GM12874 (cell line): ENCODE data around the gene LMO7.

ENCODE experiments used
- CTCF ChIP-seq: IDR thresholded peaks from 2 replicates; pipeline ENCODE4 v1.5.1; 2011; ENCODE audit warnings: low read depth, mild to moderate bottlenecking, control low read depth, low read length, moderate library complexity; ENCODE audit not compliant: insufficient read depth

Gene LMO7

GRCh38 chr13:75847588-75847987, 211.5 kb downstream of the LMO7 start:
- TF ChIP-seq CTCF, result no peak

GRCh38 chr13:75850916-75851315, 214.8 kb downstream of the LMO7 start:
- no peak for TF ChIP-seq CTCF

- no peak for TF ChIP-seq CTCF
Measured at GRCh38 chr13:75855216-75855615, 219.1 kb downstream of the LMO7 start.

GRCh38 chr13:75855847-75856246, 219.7 kb downstream of the LMO7 start:
- TF ChIP-seq CTCF, result no peak

- TF ChIP-seq CTCF, result no peak
Measured at GRCh38 chr13:75857291-75857690, 221.2 kb downstream of the LMO7 start.

- no peak for TF ChIP-seq CTCF
Measured at GRCh38 chr13:75860935-75861334, 224.8 kb downstream of the LMO7 start.

GRCh38 chr13:75861786-75862185, 225.7 kb downstream of the LMO7 start:
- TF ChIP-seq CTCF, result no peak

GRCh38 chr13:75864718-75865117, 228.6 kb downstream of the LMO7 start:
- TF ChIP-seq CTCF, result no peak
